GM23338 (cell line): Measurements from ENCODE around the gene GRM2. TPM values are rescaled to one million over a fixed set of nuclear protein-coding genes. Genes with fewer than 3 reads are reported as not detected.
A peak's percentile ranks its signal among the peaks of the same experiment; 100 is the strongest.
"Not testable (repeated sequence)": the region's sequence is repeated elsewhere in the genome, so short reads cannot be mapped to it uniquely, and the experiment has no call there.

Experiments used
- ATAC-seq: fragments of 200-7000 bp; cut with Tn5 transposase; 3 replicates; pipeline ENCODE4 v1.9.1; 2020
- DNase-seq: peaks from one replicate; pipeline ENCODE4 v3.0.0-alpha.2; 2015; ENCODE audit warnings: low spot score
- H2AFZ ChIP-seq: fragments of 200-600 bp; sonication (generic); 2 replicates; pipeline ENCODE4 v1.8.0; 2016; ENCODE audit warnings: antibody characterized with exemption, mild to moderate bottlenecking, moderate library complexity
- H3F3A ChIP-seq: fragments of 200-600 bp; sonication (generic); replicated peaks from 2 replicates; pipeline ENCODE4 v1.8.0; 2017; ENCODE audit warnings: antibody characterized with exemption, mixed run types, low read depth
- H3K27ac ChIP-seq: fragments of 200-600 bp; sonication (generic); 2 replicates; pipeline ENCODE4 v1.6.1; 2016; ENCODE audit warnings: low read depth
- H3K27me3 ChIP-seq: fragments of 200-600 bp; sonication (generic); 2 replicates; pipeline ENCODE4 v1.8.0; 2016; ENCODE audit warnings: mild to moderate bottlenecking, mixed run types, moderate library complexity; ENCODE audit not compliant: insufficient read depth
- H3K36me3 ChIP-seq: fragments of 200-600 bp; sonication (generic); 2 replicates; pipeline ENCODE4 v1.8.0; 2016; ENCODE audit warnings: mild to moderate bottlenecking; ENCODE audit not compliant: insufficient read depth
- H3K4me1 ChIP-seq: fragments of 200-600 bp; sonication (generic); 2 replicates; pipeline ENCODE4 v1.8.0; 2016; ENCODE audit warnings: mild to moderate bottlenecking, moderate library complexity; ENCODE audit not compliant: insufficient read depth
- H3K4me2 ChIP-seq: fragments of 200-600 bp; sonication (generic); 2 replicates; pipeline ENCODE4 v1.7.1; 2017; ENCODE audit warnings: mixed run types
- H3K4me3 ChIP-seq: fragments of 200-600 bp; sonication (generic); 2 replicates; pipeline ENCODE4 v1.6.1; 2016; ENCODE audit warnings: mixed run types
- H3K79me2 ChIP-seq: fragments of 200-600 bp; sonication (generic); replicated peaks from 2 replicates; pipeline ENCODE4 v1.8.0; 2017; ENCODE audit warnings: mild to moderate bottlenecking; ENCODE audit not compliant: insufficient read depth
- H3K9me2 ChIP-seq: fragments of 200-600 bp; sonication (generic); 2 replicates; pipeline ENCODE4 v1.8.0; 2017; ENCODE audit not compliant: insufficient read depth
- H4K20me1 ChIP-seq: fragments of 200-600 bp; sonication (generic); replicated peaks from 2 replicates; pipeline ENCODE4 v1.8.0; 2017; ENCODE audit warnings: mild to moderate bottlenecking; ENCODE audit not compliant: insufficient read depth
- H3K27ac Mint-ChIP-seq: 2 replicates; pipeline ENCODE4 v1.8.0; 2020; ENCODE audit warnings: inconsistent platforms, mild to moderate bottlenecking, moderate library complexity, mixed read lengths
- H3K27me3 Mint-ChIP-seq: 3 replicates; pipeline ENCODE4 v1.8.0; 2022; ENCODE audit warnings: low read depth, mild to moderate bottlenecking, moderate library complexity, mixed read lengths, inconsistent platforms; ENCODE audit not compliant: insufficient read depth, poor library complexity
- H3K36me3 Mint-ChIP-seq: 3 replicates; pipeline ENCODE4 v1.8.0; 2021; ENCODE audit warnings: low read depth, mild to moderate bottlenecking, inconsistent platforms, moderate library complexity, mixed read lengths
- H3K4me1 Mint-ChIP-seq: 3 replicates; pipeline ENCODE4 v1.8.0; 2020; ENCODE audit warnings: mild to moderate bottlenecking, inconsistent platforms, mixed read lengths
- H3K4me3 Mint-ChIP-seq: 3 replicates; pipeline ENCODE4 v1.8.0; 2021; ENCODE audit warnings: moderate library complexity, mild to moderate bottlenecking, inconsistent platforms, mixed read lengths
- H3K9me3 Mint-ChIP-seq: 3 replicates; pipeline ENCODE4 v1.8.0; 2020; ENCODE audit warnings: moderate library complexity, mild to moderate bottlenecking, inconsistent platforms, mixed read lengths
- CREB1 ChIP-seq: fragments of 250-450 bp; sonication (Bioruptor Pico); IDR thresholded peaks from 2 replicates; pipeline ENCODE4 v1.5.0; 2020; ENCODE audit warnings: low read depth, mild to moderate bottlenecking, moderate library complexity
- CTCF ChIP-seq, 2 experiments: fragments of 200-600 bp in 1 of 2; sonication (generic) in 1 of 2; conservative IDR thresholded peaks; 2 replicates each; pipeline versions ENCODE4 v1.5.1 to v1.6.1; 2016 to 2017; ENCODE audit warnings: antibody characterized with exemption in 2 of 2, low read depth in 2 of 2, mild to moderate bottlenecking in 2 of 2, moderate library complexity in 1 of 2
- JUNB ChIP-seq: IDR thresholded peaks from one replicate; pipeline ENCODE4 v1.6.1; 2016; ENCODE audit warnings: antibody characterized with exemption; ENCODE audit not compliant: unreplicated experiment
- NANOG ChIP-seq: IDR thresholded peaks from 2 replicates; pipeline ENCODE4 v1.6.1; 2016; ENCODE audit warnings: antibody characterized with exemption, borderline replicate concordance
- POLR2AphosphoS5 ChIP-seq: IDR thresholded peaks from 2 replicates; pipeline ENCODE4 v1.6.1; 2016; ENCODE audit warnings: antibody characterized with exemption, low read depth
- REST ChIP-seq: IDR thresholded peaks from one replicate; pipeline ENCODE4 v1.6.1; 2018; ENCODE audit warnings: antibody characterized with exemption; ENCODE audit not compliant: unreplicated experiment
- ZNF331 ChIP-seq: fragments of 250-450 bp; sonication (Bioruptor Pico); IDR thresholded peaks from 2 replicates; pipeline ENCODE4 v1.5.0; 2020; ENCODE audit warnings: low read depth, mild to moderate bottlenecking, moderate library complexity
- polyA plus RNA-seq: library from polyadenylated mRNA; unstranded; fragments of >200 nt; fragmentation: Nextera tagmentation; extraction: Ambion mirVana; gene quantifications from 2 replicates; pipeline ENCODE4 v1.2.1, GENCODE V29; 2016
- total RNA-seq: library from RNA; depleted of rRNA; stranded (reverse); fragments of >200 nt; shearing (Covaris generic); gene quantifications from 2 replicates; pipeline ENCODE4 v1.2.3, GENCODE V29; 2014

Gene GRM2
- total and polyA plus RNA-seq, 2 experiments from 2014 or later = 2.1 to 5.1 TPM

GRCh38 chr3:51748327-51748726 is 41.5 kb downstream of the GRM2 start:
- DNase-seq = peak; percentile 17
- no peak for ATAC-seq
- H3K27me3 Mint-ChIP-seq = no peaks in the 10 kb centered on the region
- Histone ChIP-seq H3K4me1 (peaks cover 16% of the 10 kb centered on the region; the same call in 1 of the 2 replicates), H3F3A (no peaks in the 10 kb centered on the region), H4K20me1 (no peaks in the 10 kb centered on the region), H3K27me3 (no peaks in the 10 kb centered on the region), H3K36me3 (0 out of 2 replicates have a peak, but pooled peaks cover 3% of the 10 kb centered on the region), H3K27ac (no peak overlapping the region), H3K9me2 (no peaks in the 10 kb centered on the region), H3K4me2 (no peak overlapping the region), H3K79me2 (no peaks in the 10 kb centered on the region), H3K4me3 (no peak overlapping the region), H2AFZ (no peak overlapping the region)
- H3K9me3 Mint-ChIP-seq = peaks cover 42% of the 10 kb centered on the region
- no peak for TF ChIP-seq NANOG
- no peak for TF ChIP-seq CREB1 (CRISPR knock-in tag)
- no peak overlapping the region for H3K4me3 Mint-ChIP-seq
- peaks cover 13% of the 10 kb centered on the region for H3K36me3 Mint-ChIP-seq
- H3K4me1 Mint-ChIP-seq = peaks cover 12% of the 10 kb centered on the region
- H3K27ac Mint-ChIP-seq = no peak overlapping the region

GRCh38 chr3:51750878-51751277 is 44.0 kb downstream of the GRM2 start:
- peaks cover 13% of the 10 kb centered on the region for H3K36me3 Mint-ChIP-seq
- H3K27me3 Mint-ChIP-seq = no peaks in the 10 kb centered on the region
- no peaks in the 10 kb centered on the region for H3F3A ChIP-seq
- H3K4me3 ChIP-seq = no peak overlapping the region
- peaks cover 25% of the 10 kb centered on the region; the same call in 1 of the 2 replicates for H3K4me1 ChIP-seq
- no peaks in the 10 kb centered on the region for H3K27me3 ChIP-seq
- no peak overlapping the region for H2AFZ ChIP-seq
- no peak overlapping the region for H3K27ac ChIP-seq
- H3K4me1 Mint-ChIP-seq = peaks cover 24% of the 10 kb centered on the region
- no peak overlapping the region for H3K4me2 ChIP-seq
- TF ChIP-seq JUNB (no peak), ZNF331 (CRISPR knock-in tag) (no peak), CTCF (conservative IDR thresholded peaks at IDR 0.05; ENCODE audit: low read depth in 2 of 2) (no peak)
- H3K36me3 ChIP-seq = 0 out of 2 replicates have a peak, but pooled peaks cover 3% of the 10 kb centered on the region
- H4K20me1 ChIP-seq = no peaks in the 10 kb centered on the region
- DNase-seq (no peak), ATAC-seq (no peak)
- H3K27ac Mint-ChIP-seq = no peak overlapping the region
- no peaks in the 10 kb centered on the region for H3K9me2 ChIP-seq
- H3K79me2 ChIP-seq = no peaks in the 10 kb centered on the region
- H3K4me3 Mint-ChIP-seq = no peak overlapping the region
- H3K9me3 Mint-ChIP-seq = peaks cover 42% of the 10 kb centered on the region

- H3K27me3 Mint-ChIP-seq = no peaks in the 10 kb centered on the region
- H3K4me3 ChIP-seq = no peak overlapping the region
- no peak for ATAC-seq
- H2AFZ ChIP-seq = peak overlapping the region; percentile 69
- H4K20me1 ChIP-seq = no peaks in the 10 kb centered on the region
- H3K4me1 ChIP-seq = peaks cover 25% of the 10 kb centered on the region; the same call in 1 of the 2 replicates
- H3K9me2 ChIP-seq = no peaks in the 10 kb centered on the region
- no peak overlapping the region for H3K27ac Mint-ChIP-seq
- H3K9me3 Mint-ChIP-seq = peaks cover 38% of the 10 kb centered on the region
- TF ChIP-seq REST (no peak), JUNB (no peak), POLR2AphosphoS5 (no peak)
- H3F3A ChIP-seq = no peaks in the 10 kb centered on the region
- peaks cover 10% of the 10 kb centered on the region for H3K36me3 Mint-ChIP-seq
- no peaks in the 10 kb centered on the region for H3K79me2 ChIP-seq
- H3K27ac ChIP-seq = no peak overlapping the region
- H3K4me1 Mint-ChIP-seq = peaks cover 24% of the 10 kb centered on the region
- DNase-seq = no peak
- H3K36me3 ChIP-seq = 0 out of 2 replicates have a peak, but pooled peaks cover 3% of the 10 kb centered on the region
- no peaks in the 10 kb centered on the region for H3K27me3 ChIP-seq
- H3K4me2 ChIP-seq = no peak overlapping the region
- H3K4me3 Mint-ChIP-seq = no peak overlapping the region
Observed at GRCh38 chr3:51751287-51751686, 44.4 kb downstream of the GRM2 start.

GRCh38 chr3:51753763-51754750 is 47.2 kb downstream of the GRM2 start:
- Histone ChIP-seq H2AFZ (peak overlapping the region; percentile 4; the same call in 1 of the 2 replicates), H3K4me1 (peaks cover 25% of the 10 kb centered on the region; the same call in 1 of the 2 replicates)
- H3K27me3 Mint-ChIP-seq, H3K36me3 ChIP-seq, H4K20me1 ChIP-seq, H3K79me2 ChIP-seq, H3K36me3 Mint-ChIP-seq, H3K9me2 ChIP-seq, H3K27me3 ChIP-seq, H3K27ac Mint-ChIP-seq, H3F3A ChIP-seq, H3K27ac ChIP-seq, H3K4me3 ChIP-seq, H3K4me3 Mint-ChIP-seq, H3K4me2 ChIP-seq: not testable (repeated sequence)
- peaks cover 24% of the 10 kb centered on the region for H3K4me1 Mint-ChIP-seq
- H3K9me3 Mint-ChIP-seq = peaks cover 14% of the 10 kb centered on the region
- ATAC-seq (peak; percentile 69), DNase-seq (peak; percentile 3)
